Mesenteric fat pad (tissue), 1 donor: ENCODE data around the gene LRRC4B. TPM values are rescaled to one million over a fixed set of nuclear protein-coding genes. Genes with fewer than 3 reads are reported as not detected.
"Not testable (repeated sequence)": the region's sequence is repeated elsewhere in the genome, so short reads cannot be mapped to it uniquely, and the experiment has no call there.

Source experiments
- DNase-seq: peaks from one replicate; pipeline ENCODE4 v3.0.0-alpha.2; 2020; ENCODE audit warnings: low spot score
- long read RNA-seq: library from polyadenylated mRNA; unstranded; transcript quantifications from one replicate; pipeline ENCODE4 v2.0.0, GENCODE V29; 2020
- total RNA-seq: library from RNA; stranded (reverse); fragmentation: NEBNext Ultra II Directional; extraction: Animal tissue kit (Norgen Biotek cat#: 25700); gene quantifications from one replicate; pipeline ENCODE4 v1.2.1, GENCODE V29; 2021
- donor health status: DM: yes; HTN: yes; CAD: no.

Gene LRRC4B, protein sequence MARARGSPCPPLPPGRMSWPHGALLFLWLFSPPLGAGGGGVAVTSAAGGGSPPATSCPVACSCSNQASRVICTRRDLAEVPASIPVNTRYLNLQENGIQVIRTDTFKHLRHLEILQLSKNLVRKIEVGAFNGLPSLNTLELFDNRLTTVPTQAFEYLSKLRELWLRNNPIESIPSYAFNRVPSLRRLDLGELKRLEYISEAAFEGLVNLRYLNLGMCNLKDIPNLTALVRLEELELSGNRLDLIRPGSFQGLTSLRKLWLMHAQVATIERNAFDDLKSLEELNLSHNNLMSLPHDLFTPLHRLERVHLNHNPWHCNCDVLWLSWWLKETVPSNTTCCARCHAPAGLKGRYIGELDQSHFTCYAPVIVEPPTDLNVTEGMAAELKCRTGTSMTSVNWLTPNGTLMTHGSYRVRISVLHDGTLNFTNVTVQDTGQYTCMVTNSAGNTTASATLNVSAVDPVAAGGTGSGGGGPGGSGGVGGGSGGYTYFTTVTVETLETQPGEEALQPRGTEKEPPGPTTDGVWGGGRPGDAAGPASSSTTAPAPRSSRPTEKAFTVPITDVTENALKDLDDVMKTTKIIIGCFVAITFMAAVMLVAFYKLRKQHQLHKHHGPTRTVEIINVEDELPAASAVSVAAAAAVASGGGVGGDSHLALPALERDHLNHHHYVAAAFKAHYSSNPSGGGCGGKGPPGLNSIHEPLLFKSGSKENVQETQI
- 1.6 TPM for total RNA-seq
- long read RNA-seq, partial matches to known transcripts = 0 of 1 reads
- long read RNA-seq, other reads (novel, unspliced or antisense) = 1 of 1 reads

DNA sequence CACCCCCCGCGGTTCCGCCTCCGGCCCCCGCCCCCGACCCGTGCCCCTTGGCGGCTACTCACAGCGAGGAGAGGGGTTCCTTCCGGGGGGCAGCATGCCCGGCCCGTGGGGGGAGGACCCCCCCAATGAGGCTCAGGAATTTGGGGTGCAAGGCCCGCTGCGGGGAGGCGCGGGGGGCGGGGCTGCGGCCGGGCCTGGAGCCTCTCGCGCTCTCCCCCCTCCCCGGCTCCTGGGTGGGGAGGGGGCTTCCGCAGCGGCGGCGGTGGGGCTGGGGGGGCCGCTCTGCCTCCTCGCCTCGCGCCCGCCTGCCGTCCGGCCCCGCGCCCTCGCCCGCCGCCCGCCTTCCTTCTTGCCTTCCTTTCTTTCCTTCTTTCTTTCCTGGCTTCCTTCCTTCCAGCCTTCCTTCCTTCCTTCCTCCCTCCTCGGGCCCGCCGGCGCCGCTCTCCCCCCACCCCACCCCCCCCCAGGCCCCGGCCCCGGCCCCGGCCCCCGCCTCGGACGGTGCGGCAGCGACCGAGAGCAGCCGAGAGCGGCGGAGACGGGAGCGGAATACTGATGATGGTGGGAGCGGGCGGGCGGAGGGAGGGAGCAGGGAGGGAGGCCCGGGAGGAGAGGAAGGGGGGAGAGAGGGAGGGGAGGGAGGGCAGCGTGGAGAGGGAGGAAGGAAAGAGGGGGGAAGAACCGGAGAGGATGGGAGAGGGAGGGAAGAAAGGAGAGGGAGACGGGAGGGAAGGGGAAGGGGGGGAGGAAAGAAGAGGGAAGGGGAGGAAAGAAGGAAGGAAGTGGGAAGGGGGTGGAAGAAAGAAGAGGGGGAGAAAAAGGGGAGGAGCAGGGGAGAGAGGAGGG lies at the start of gene LRRC4B:
Gene LRRC4B, minus strand, starts transcription at position 554 of the 846 bp plus-strand sequence. CDS start 19,597 bp downstream, outside the sequence.
- DNase-seq = no peak

DNA sequence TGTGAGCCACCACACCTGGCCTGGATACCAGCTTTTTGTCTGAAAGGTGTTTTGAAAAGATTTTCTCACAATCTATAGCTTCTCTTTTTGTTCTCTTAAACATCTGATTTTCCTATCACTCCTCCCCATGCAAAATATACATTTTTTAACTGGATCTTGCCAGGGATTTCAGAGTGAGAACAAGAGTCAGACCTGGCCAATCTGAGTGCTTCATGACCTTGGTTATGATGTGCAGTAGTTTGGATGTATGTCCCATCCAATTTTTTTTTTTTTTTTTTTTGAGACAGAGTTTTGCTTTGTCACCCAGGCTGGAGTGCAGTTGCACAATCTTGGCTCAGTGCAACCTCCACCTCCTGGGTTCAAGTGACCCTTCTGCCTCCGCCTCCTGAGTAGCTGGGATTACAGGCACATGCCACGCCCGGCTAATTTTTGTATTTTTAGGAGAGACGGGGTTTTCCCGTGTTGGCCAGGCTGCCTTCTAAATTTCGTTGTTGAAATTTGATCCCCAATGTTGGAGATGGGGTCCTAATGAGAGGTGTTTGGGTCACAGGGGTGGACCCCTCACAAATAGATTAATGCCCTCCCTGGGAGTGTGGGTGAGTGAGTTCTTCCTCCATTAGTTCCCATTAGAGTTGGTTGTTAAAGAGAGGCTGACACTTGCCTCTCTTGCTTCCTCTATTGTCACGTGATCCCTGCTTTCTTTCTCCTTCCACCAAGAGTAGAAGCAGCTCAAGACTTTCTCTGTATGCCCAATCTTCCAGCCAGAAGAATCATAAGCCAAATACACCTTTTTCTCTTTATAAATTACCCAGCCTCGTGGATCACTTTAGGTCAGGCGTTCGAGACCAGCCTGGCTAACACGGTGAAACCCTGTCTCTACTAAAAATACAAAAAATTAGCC lies 44.5 kb upstream of the LRRC4B start:
- not testable (repeated sequence) for DNase-seq

DNA sequence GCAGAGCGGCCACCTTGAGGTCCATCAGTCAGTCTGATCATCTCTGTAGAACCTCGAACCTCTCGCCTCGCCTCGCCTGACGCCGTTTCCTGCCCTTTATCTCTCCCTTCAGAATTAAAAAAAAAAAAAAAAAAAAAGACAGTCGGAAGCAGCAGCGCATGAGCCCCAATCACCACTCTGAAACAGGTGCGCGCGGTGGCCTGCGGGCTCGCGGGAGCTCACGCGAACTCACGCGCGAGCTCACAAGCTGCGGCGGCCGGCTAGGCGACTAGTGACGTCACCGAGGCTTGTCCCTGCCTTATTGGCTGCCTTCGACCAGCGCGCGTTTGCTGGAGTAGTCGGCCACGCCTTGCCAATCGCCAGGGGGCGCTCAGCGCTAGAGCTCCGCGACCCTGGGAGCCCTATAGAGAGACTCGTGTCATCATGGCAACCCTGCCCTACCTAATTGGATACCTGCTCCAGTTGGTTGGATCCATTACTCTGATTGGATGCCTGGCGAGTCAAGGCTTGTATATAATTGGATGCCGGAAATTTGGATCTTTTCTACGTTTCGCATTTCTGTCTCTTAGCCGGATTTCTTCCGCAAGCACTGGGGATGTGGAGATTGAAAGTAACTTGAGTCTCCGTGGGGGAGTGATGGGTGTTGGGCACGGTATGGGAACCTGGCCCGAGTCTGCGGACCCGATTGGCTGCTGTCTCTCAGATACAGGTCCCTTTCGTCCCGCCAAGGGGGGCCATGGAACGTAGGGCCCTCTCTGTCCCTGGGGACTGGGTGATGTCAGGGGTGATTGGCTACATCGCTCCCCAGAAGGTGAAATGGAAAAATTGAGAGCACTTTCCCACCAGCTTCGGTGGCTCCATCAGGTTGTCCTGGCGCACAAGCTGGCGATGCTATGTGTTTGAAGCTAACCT lies 39.9 kb upstream of the LRRC4B start:
- peak; percentile 90 for DNase-seq

DNA sequence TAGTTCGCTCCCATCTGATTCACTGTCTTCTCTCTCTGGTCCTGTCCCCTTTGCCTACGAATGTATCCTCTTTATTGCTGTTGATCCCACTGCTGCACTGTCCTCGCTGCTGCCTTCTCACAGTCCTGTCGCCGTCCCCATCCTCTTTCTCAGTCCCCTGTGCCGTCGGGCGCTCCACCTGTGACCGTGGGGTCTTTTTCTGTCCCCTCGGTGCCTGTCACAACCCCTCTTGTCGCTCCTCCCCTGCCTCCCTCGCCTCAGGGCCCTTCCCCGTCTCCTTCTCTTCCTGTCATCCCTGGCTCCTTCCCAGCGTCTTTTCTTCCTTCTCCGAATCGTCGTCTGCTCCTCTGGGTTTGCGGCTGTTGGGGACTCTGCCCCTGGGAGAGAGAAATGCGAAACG lies 39.2 kb upstream of the LRRC4B start:
- peak; percentile 53 for DNase-seq

DNA sequence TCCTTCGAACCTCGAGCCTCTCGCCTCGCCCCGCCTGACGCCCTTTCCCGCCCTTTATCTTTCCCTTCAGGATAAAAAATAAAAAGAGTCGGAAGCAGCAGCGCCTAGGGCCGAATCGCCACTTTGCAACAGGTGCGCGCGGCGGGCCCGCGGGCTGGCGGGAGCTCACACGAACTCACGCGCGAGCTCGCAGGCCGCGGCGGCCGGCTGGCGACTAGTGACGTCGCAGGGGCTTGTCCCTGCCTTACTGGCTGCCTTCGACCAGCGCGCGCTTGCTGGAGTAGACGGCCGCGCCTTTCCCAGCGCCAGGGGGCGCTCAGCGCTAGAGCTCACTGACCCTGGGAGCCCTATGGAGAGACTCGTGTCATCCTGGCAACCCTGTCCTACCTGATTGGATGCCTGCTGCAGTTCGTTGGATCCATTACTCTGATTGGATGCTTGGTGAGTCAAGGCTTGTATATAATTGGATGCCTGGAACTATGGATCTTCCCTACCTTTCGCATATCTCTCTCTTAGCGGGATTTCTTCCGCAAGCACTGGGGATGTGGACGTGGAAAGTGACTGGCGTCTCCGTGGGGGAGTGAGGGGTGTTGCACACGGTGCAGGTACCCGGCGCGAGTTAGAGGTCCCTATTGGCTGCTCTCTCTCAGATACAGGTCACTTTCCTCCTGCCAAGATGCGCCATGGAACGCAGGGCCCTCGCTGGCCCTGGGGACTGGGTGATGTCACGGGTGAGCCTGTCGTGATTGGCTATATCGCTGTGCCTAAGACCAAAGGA lies 38.0 kb upstream of the LRRC4B start:
- not testable (repeated sequence) for DNase-seq

DNA sequence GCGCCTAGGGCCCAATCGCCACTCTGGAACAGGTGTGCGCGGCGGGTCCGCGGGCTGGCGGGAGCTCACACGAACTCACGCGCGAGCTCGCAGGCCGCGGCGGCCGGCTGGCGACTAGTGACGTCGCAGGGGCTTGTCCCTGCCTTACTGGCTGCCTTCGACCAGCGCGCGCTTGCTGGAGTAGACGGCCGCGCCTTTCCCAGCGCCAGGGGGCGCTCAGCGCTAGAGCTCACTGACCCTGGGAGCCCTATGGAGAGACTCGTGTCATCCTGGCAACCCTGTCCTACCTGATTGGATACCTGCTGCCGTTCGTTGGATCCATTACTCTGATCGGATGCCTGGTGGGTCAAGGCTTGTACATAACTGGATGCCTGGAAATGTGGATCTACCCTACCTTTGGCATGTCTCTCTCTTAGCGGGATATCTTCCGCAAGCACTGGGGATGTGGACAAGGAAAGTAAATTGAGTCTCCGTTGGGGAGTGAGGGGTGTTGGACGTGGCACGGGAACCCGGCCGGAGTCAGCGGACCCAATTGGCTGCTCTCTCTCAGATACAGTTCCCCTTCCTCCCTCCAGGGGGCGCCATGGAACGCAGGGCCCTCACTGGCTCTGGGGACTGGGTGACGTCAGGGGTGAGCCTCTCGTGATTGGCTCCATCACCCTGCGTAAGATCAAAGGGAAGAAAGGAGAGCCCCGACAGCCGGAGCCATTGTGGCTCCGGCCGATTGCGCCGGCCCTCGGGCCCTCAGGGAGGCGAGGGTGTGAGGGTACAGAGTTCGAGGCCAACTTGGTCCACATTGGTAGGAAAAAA lies 36.2 kb upstream of the LRRC4B start:
- not testable (repeated sequence) for DNase-seq

DNA sequence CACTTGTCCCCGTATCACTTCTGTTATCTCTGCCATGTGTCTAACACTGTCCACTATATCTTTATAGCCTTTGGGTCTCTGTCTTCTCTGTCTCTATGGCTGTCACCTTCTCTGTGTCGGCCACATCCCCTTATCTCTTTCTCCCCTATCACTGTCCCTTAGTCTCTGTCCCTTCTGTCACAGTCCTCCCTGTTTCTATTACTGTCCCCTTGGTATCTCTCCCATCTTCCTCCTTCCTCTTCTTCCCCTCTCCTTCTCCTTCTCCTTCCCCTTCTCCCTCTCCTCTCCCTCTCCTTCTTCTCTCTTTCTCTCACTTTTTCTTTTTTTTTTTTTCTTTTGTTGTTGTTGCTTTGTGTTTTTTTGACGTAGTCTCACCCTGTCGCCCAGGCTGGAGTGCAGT lies 34.7 kb upstream of the LRRC4B start:
- DNase-seq = no peak

DNA sequence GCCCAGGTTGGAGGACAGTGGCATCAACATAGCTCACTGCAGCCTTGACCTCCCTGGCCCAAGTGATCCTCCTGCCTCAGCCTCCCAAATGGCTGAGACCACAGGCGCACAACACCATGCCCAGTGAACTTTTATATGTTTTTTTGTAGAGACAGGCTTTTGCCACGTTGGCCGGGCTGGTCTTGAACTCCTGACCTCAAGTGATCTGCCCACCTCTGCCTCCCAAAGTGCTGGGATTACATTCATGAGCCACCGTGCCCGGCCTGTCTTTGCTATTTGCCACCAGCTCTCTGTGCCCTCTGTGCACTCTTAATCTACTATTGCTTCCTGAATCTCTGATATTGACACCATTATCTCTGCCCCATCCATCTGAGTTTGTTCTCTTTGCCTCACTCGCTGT lies 34.3 kb upstream of the LRRC4B start:
- DNase-seq = no peak

DNA sequence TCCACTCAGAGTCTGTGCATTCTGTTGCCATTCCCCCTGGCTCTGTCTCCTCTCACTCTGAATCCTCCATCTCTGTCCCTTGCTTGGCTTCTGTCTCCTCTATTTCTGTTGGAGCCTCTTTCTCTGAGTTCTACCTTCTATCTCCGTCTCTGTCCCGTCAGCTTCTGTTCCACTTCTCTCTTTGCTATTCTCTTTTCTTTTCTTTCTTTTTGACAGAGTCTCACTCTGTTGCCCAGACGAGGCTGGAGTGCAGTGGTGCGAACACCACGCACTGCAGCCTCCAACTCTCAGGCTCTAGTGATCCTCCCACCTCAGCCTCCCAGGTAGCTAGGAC lies 33.8 kb upstream of the LRRC4B start:
- no peak for DNase-seq

DNA sequence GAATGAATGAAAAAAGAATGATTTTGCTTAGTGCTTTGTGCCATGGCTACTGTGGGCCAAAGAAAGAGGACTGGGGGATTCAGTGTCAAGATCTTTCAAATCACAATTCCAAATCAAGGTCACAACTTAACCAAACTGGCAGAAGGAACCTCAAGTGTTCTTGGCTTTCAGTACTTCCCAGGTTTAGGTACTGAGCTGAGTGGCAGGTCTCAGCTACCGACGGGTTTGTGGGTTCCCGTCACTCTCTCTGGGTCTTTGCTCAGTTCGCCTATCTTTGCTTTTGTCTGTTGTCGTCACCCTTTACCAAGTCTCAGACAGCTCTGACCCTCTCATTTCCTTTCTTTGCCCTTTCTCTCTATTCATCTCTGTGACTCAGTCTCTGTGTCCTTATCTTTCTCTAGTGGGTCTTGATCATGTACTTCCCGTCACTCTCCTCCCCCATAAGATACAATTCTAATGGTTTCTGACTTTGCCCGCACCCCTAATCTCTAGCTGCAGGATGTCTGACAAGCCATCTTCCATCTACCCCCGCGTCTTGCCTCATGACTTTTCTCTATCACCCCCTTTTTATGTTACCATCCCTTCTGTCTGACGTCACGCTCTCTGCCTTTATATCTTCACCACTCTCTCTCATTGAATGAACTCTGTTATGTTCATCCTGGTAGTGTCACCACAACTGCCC lies 33.3 kb upstream of the LRRC4B start:
- no peak for DNase-seq

DNA sequence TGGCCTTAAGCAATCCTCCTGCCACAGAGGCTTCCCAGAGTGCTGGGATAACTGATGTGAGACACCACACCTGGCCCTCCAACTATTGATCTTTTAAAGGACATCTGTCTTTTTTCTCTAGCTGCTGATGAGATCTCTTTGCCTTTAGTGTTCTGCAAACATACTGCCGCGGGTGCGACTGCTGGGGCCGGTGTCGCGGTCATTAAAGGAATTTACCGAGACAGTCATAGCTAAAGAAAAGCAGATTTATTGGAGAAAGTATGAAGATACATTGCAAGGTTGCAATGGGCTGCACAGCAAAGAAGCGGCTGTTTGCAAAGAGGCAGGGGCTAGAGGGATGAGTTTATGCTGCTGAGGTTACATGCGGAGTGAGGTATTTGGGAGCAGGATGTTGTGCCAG lies 31.2 kb upstream of the LRRC4B start:
- no peak for DNase-seq

DNA sequence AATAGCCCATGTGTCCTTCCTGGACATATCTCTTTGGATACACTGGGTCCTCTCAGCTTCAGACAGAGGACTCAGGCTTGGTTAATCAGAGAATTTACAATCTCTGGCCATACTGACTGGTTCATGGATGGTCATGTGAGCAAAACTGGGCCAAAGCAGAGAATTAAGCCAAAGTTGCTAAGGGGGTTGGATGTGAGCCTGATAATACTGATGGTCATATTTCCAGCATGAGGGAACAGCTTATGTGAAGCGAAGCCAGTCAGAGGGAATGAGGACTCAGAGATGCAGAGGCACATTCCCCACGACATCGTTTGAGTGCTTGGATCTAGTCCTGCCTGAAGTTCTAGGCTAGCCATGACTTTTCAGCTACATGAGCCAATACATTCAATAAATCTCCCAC lies 22.0 kb upstream of the LRRC4B start:
- DNase-seq = no peak

DNA sequence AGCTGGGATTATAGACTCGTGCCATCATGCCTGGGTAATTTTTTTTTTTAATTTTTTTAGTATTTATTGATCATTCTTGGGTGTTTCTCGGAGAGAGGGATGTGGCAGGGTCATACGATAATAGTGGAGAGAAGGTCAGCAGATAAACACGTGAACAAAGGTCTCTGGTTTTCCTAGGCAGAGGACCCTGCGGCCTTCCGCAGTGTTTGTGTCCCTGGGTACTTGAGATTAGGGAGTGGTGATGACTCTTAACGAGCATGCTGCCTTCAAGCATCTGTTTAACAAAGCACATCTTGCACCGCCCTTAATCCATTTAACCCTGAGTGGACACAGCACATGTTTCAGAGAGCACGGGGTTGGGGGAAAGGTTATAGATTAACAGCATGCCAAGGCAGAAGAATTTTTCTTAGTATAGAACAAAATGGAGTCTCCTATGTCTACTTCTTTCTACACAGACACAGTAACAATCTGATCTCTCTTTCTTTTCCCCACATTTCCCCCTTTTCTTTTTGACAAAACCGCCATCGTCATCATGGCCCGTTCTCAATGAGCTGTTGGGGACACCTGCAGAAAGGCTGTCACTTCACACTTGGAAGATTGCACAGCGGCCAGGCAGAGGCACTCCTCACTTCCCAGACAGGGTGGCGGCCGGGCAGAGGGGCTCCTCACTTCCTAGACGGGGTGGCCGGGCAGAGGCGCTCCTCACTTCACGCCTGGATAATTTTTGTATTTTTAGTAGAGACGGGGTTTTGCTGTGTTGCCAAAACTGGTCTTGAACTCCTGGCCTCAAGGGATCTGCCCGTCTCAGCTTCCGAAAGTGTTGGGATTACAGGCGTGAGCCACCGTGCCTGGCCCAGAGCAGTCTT lies 13.8 kb upstream of the LRRC4B start:
- not testable (repeated sequence) for DNase-seq

DNA sequence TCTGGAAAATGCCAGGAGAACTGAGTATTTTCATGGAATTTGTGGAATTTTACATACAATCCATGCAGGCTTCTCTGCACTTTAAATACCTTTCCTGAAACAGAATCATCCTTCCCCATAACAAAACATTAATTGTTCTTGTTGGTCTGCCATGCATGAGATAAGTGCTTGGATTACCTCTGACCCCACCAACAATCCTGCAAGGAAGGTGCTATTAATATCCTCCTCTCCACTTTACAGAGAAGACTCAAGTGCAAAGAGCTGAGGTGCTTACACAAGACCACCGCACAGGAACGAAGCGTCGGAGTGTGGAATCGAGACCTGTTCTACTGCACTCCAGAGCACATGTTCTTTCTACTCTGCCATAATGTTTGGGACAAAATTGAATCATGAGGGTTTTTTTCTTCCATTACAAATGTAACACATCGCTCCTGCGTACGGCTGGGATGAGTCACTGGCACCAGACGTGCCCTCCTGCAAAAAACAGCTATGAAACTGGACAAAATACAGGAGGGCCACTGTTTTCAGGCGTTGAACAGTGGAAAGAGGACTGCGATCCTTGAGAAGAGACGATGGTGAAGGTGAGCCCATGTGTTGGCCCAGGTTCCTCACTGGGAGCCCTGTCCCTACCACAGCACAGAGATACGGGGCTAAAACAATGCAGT lies 12.9 kb upstream of the LRRC4B start:
- no peak for DNase-seq

DNA sequence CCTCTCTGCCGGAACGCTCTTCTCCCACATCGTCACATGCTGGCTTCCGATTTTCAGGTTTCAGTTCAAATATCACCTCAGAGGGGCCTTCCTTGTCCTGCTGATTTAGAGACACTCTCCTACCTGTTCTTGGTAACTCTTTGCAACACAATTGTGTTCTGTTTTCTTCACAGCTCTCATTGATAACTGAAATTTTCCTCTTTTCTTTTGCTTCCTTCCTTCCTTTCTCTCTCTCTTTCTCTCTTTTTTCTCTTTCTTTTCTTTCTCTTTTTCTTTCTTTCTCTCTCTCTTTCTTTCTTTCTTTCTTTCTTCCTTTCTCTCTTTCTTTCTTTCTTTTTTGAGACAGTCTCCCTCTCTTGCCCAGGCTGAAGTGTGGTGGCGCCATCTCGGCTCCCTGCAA lies 12.0 kb upstream of the LRRC4B start:
- no peak for DNase-seq

DNA sequence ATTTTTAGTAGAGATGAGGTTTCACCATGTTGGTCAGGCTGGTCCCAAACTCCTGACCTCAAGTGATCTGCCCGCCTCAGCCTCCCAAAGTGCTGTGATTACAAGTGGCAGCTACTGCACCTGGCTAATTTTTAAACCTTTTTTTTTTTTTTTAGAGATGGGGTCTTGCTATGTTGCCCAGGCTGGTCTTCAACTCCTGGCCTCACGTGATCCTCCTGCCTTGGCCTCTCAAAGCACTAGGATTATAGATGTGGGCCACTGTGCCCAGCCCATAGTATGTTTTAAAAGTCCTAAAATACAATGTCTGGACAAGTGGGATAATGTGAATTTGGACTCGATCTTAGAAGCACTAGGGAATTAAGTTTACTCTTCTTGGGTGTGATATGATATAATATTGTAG lies 8.5 kb upstream of the LRRC4B start:
- not testable (repeated sequence) for DNase-seq
